Measurements from ENCODE around the gene MED26. TPM values are rescaled to one million over a fixed set of nuclear protein-coding genes. Genes with fewer than 3 reads are reported as not detected.

MED26 gene
- total RNA-seq, 1 experiment from 2014 or later, result 11.4 TPM

DNA sequence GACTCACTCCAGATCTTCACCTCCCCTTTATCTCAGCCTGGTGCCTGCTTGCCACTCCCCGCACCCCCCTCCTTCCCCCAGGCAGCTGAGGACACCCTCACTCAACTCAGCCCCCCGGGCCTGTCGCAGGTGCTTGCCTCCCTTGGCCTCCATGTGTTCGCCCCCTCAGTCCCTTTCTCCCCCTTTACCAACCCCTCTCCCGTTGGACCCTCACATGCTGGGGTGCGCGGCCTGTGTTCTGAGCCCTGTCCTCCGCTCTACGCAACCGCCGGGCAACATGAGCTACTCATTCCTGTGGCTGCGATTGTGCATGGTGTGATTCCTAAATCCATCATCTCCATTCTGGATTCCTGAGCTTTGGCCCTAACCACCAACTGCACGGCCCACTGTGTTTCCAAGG, 90.9 kb downstream of the MED26 start:
- H3K27ac Mint-ChIP-seq, result peak overlapping the region in 2 of 3 experiments; percentile 79 to 87; a peak in 4 of 7 replicates
- peaks cover 40% of the 10 kb centered on the region; the same call in 1 of the 2 replicates for H3K79me2 ChIP-seq (ENCODE audit: insufficient read depth, low read length)
- TF ChIP-seq, protein P1, sequence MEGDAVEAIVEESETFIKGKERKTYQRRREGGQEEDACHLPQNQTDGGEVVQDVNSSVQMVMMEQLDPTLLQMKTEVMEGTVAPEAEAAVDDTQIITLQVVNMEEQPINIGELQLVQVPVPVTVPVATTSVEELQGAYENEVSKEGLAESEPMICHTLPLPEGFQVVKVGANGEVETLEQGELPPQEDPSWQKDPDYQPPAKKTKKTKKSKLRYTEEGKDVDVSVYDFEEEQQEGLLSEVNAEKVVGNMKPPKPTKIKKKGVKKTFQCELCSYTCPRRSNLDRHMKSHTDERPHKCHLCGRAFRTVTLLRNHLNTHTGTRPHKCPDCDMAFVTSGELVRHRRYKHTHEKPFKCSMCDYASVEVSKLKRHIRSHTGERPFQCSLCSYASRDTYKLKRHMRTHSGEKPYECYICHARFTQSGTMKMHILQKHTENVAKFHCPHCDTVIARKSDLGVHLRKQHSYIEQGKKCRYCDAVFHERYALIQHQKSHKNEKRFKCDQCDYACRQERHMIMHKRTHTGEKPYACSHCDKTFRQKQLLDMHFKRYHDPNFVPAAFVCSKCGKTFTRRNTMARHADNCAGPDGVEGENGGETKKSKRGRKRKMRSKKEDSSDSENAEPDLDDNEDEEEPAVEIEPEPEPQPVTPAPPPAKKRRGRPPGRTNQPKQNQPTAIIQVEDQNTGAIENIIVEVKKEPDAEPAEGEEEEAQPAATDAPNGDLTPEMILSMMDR (conservative IDR thresholded peaks at IDR 0.05), result no peak
- no peak overlapping the region for H4K91ac ChIP-seq (ENCODE audit: insufficient read length, low read depth, low read length)
- no peak overlapping the region for H3K18ac ChIP-seq (ENCODE audit: insufficient read length, low read depth, low read length)
- H3K9ac ChIP-seq (ENCODE audit: extremely low read depth, insufficient read length, low read length), result no peak overlapping the region
- no peak overlapping the region for H3K56ac ChIP-seq (ENCODE audit: insufficient read length, low read depth, low read length)
- no peak overlapping the region for H2AK5ac ChIP-seq (ENCODE audit: insufficient read length, low read length)
- H3K14ac ChIP-seq (ENCODE audit: insufficient read depth, low read length), result no peak overlapping the region
- H3K4me1 Mint-ChIP-seq, result peaks cover 6 to 8% of the 10 kb centered on the region in 2 experiments
- WGBS (ENCODE audit: extremely low coverage, insufficient read length, low lambda C conversion rate), result no CpG with 5 or more reads among the region's 13 CpGs
- no peak overlapping the region for H3K4me3 Mint-ChIP-seq
- H3K23ac ChIP-seq (ENCODE audit: insufficient read length, low read depth, low read length), result no peak overlapping the region
- no peak overlapping the region for H2BK120ac ChIP-seq (ENCODE audit: low read depth, low read length, poor library complexity, severe bottlenecking)
- peaks cover 55 to 92% (median 88%) of the 10 kb centered on the region in 3 experiments; a peak in 6 of 7 replicates for H3K36me3 Mint-ChIP-seq (ENCODE audit: insufficient read depth in 1 of 3, low read depth in 3 of 3)
- no peaks in the 10 kb centered on the region for H3K9me3 ChIP-seq (ENCODE audit: control insufficient read depth, low read depth, low read length)
- no peak overlapping the region for H2BK15ac ChIP-seq (ENCODE audit: low read depth, low read length)
- H2BK12ac ChIP-seq (ENCODE audit: insufficient read length, low read depth, low read length), result no peak overlapping the region
- H2BK20ac ChIP-seq (ENCODE audit: low read depth, low read length, poor library complexity, severe bottlenecking), result no peak overlapping the region
- no peak overlapping the region for H3T11ph ChIP-seq (ENCODE audit: low read length)
- H2BK5ac ChIP-seq (ENCODE audit: insufficient read length, low read length), result no peak overlapping the region
- H4K20me1 ChIP-seq (ENCODE audit: control insufficient read depth, insufficient read depth, insufficient read length), result no peaks in the 10 kb centered on the region
- DNase-seq, result no peak
- H3K4ac ChIP-seq (ENCODE audit: low read depth, low read length), result no peak overlapping the region
- H3K27me3 Mint-ChIP-seq (ENCODE audit: low read depth), result no peaks in the 10 kb centered on the region
- H3K4me1 ChIP-seq (ENCODE audit: insufficient read depth, low read length), result no peaks in the 10 kb centered on the region
- H3K23me2 ChIP-seq (ENCODE audit: insufficient read length, low read depth, low read length, poor library complexity, severe bottlenecking), result peaks cover 7% of the 10 kb centered on the region
- H3K9me3 Mint-ChIP-seq, result no peaks in the 10 kb centered on the region
- H3K27me3 ChIP-seq (ENCODE audit: insufficient read depth, low read length), result no peaks in the 10 kb centered on the region
- H4K8ac ChIP-seq (replicated peaks; ENCODE audit: insufficient read length, low read depth, low read length), result no peak overlapping the region
- no peak overlapping the region for H3K4me2 ChIP-seq (ENCODE audit: insufficient read depth, insufficient read length, low read length)
- no peak overlapping the region for H3K27ac ChIP-seq (ENCODE audit: insufficient read length, low read depth, low read length)
- peaks cover 16% of the 10 kb centered on the region for H3K79me1 ChIP-seq (ENCODE audit: insufficient read depth, low read depth, low read length, poor library complexity, severe bottlenecking)
- no peak overlapping the region for H4K5ac ChIP-seq (ENCODE audit: insufficient read length, low read depth, low read length)
- no peak overlapping the region for H2AFZ ChIP-seq (ENCODE audit: low read length)
